GM21526 (cell line): ENCODE results near the gene SLC39A1.

ENCODE experiments used
- ATAC-seq: cut with Tn5 transposase; IDR thresholded peaks from one replicate; pipeline ENCODE4 v1.9.1; 2021; ENCODE audit warnings: moderate library complexity; ENCODE audit not compliant: unreplicated experiment, low FRiP score

Gene SLC39A1

GRCh38 chr1:153954826-153955225 is 8.5 kb downstream of the SLC39A1 start:
- no peak for ATAC-seq

- ATAC-seq, result no peak
These were observed 9.4 kb downstream of the SLC39A1 start for GRCh38 chr1:153953859-153954365.

- no peak for ATAC-seq
These were observed 11.5 kb downstream of the SLC39A1 start for GRCh38 chr1:153951801-153952200.

- ATAC-seq, result no peak
These were observed 12.2 kb downstream of the SLC39A1 start for GRCh38 chr1:153951183-153951582.

- peak; percentile 48 for ATAC-seq
These were observed 16.6 kb downstream of the SLC39A1 start, which contains the start of gene DENND4B for GRCh38 chr1:153946622-153947241. DENND4B (minus strand) TSS chr1:153946718; CDS start chr1:153944374, 2,344 bp downstream.

GRCh38 chr1:153945795-153946621 is 17.3 kb downstream of the SLC39A1 start:
- peak; percentile 47 for ATAC-seq

- ATAC-seq, result peak; percentile 27
These were observed 18.1 kb downstream of the SLC39A1 start for GRCh38 chr1:153945131-153945794.

GRCh38 chr1:153944827-153945117 is 18.6 kb downstream of the SLC39A1 start:
- ATAC-seq, result no peak

GRCh38 chr1:153944005-153944826 is 19.1 kb downstream of the SLC39A1 start:
- no peak for ATAC-seq

- ATAC-seq, result no peak
These were observed 20.4 kb downstream of the SLC39A1 start for GRCh38 chr1:153942766-153943549.

GRCh38 chr1:153941826-153942725 is 21.3 kb downstream of the SLC39A1 start:
- no peak for ATAC-seq

GRCh38 chr1:153940756-153941155 is 22.6 kb downstream of the SLC39A1 start:
- ATAC-seq, result no peak

GRCh38 chr1:153939476-153939875 is 23.9 kb downstream of the SLC39A1 start:
- no peak for ATAC-seq

GRCh38 chr1:153938996-153939395 is 24.3 kb downstream of the SLC39A1 start:
- ATAC-seq, result no peak

GRCh38 chr1:153937331-153937730 is 26.0 kb downstream of the SLC39A1 start:
- no peak for ATAC-seq

GRCh38 chr1:153936011-153936802 is 27.1 kb downstream of the SLC39A1 start:
- ATAC-seq, result no peak

- no peak for ATAC-seq
These were observed 28.6 kb downstream of the SLC39A1 start for GRCh38 chr1:153934746-153935145.

- ATAC-seq, result no peak
These were observed 29.4 kb downstream of the SLC39A1 start for GRCh38 chr1:153933955-153934354.
